GM06990 (cell line): ENCODE results near the gene TP63.
A peak's percentile ranks its signal among the peaks of the same experiment; 100 is the strongest.

ENCODE experiments used
- DNase-seq: peaks from one replicate; pipeline ENCODE4 v3.0.0-alpha.2; 2011; ENCODE audit not compliant: insufficient read length; ENCODE audit errors: extremely low read depth
- H3K27me3 ChIP-seq: replicated peaks from 2 replicates; pipeline ENCODE4 v1.6.0; 2011; ENCODE audit warnings: low read length; ENCODE audit not compliant: control insufficient read depth, insufficient read depth
- H3K36me3 ChIP-seq: 2 replicates; pipeline ENCODE4 v1.5.1; 2011; ENCODE audit warnings: low read length; ENCODE audit not compliant: control insufficient read depth, insufficient read depth
- H3K4me3 ChIP-seq: replicated peaks from 2 replicates; pipeline ENCODE4 v1.5.1; 2011; ENCODE audit warnings: low read depth, mild to moderate bottlenecking, control low read depth, low read length
- TF ChIP-seq, protein P1 (sequence below): IDR thresholded peaks from 2 replicates; pipeline ENCODE4 v1.5.1; 2011; ENCODE audit warnings: low read length, control low read depth, mild to moderate bottlenecking, inconsistent platforms; ENCODE audit not compliant: insufficient read depth, poor library complexity, severe bottlenecking

Gene TP63

DNA sequence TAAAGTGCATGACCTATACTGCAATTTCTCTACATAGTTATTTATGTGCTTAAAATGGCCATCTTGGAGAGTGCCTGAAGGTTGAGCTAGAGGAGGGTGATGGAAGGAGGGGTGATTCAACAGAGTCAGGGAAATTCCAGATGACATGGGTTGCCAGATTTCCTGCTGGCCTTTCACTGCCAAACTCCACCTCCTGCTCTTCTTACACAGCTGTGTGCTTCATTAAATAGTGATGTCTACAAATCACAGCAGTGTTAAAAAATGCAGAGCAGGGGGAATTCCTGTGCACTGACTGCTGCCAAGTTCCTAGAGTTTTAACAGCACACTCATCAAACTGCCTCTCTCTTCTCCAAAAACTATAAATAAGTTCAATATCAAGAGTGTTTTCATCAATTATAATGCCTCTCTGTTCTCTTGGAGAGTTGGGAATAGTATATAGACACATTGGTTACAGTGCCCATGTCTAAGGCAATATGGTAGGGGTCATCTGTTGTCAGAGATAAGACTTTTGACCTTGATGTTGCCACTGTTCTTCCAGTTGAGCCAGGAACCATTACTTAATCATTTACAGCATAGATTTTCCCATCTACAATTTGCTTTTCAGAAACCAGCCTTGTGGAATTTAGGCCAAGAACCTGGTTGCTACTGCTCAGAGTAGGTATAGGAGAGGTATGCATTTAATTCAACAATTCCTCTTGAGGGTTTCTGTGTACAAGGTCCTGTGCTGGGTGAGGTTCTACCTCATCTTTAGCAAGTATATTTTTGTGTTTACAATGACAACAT lies 79.6 kb downstream of the TP63 start:
- Histone ChIP-seq H3K4me3 (no peak overlapping the region), H3K36me3 (no peaks in the 10 kb centered on the region), H3K27me3 (no peaks in the 10 kb centered on the region)
- TF ChIP-seq, protein P1, sequence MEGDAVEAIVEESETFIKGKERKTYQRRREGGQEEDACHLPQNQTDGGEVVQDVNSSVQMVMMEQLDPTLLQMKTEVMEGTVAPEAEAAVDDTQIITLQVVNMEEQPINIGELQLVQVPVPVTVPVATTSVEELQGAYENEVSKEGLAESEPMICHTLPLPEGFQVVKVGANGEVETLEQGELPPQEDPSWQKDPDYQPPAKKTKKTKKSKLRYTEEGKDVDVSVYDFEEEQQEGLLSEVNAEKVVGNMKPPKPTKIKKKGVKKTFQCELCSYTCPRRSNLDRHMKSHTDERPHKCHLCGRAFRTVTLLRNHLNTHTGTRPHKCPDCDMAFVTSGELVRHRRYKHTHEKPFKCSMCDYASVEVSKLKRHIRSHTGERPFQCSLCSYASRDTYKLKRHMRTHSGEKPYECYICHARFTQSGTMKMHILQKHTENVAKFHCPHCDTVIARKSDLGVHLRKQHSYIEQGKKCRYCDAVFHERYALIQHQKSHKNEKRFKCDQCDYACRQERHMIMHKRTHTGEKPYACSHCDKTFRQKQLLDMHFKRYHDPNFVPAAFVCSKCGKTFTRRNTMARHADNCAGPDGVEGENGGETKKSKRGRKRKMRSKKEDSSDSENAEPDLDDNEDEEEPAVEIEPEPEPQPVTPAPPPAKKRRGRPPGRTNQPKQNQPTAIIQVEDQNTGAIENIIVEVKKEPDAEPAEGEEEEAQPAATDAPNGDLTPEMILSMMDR, result no peak
- DNase-seq, result peak; percentile 57

DNA sequence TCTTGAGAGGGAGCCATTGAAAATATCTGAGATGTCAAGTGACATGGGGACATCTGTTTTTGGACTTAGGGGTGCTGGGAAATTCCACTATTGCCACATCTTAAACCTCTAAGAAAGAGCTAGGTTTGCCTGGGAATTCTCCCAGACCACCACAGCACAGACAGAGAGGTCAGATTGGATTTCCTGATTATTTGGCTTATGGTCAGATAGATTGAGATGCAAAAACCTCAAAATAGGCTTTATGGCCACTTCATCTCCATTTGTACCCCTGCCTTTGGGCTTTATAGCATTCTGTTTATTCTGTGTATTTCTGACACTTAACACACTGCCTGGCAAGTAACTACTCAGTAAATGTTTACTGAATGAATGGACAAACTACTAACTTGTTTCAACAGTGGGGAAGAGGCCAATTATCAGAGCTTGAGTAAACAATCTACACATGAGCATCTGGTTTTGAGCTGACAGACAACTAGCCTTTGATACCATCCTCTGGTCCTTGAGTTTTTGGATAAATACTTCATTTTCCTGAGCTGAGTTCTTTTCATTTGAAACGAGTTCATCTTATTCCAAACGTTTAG lies 81.8 kb downstream of the TP63 start:
- DNase-seq, result no peak
- no peak overlapping the region for H3K4me3 ChIP-seq
- TF ChIP-seq, protein P1, result no peak

DNA sequence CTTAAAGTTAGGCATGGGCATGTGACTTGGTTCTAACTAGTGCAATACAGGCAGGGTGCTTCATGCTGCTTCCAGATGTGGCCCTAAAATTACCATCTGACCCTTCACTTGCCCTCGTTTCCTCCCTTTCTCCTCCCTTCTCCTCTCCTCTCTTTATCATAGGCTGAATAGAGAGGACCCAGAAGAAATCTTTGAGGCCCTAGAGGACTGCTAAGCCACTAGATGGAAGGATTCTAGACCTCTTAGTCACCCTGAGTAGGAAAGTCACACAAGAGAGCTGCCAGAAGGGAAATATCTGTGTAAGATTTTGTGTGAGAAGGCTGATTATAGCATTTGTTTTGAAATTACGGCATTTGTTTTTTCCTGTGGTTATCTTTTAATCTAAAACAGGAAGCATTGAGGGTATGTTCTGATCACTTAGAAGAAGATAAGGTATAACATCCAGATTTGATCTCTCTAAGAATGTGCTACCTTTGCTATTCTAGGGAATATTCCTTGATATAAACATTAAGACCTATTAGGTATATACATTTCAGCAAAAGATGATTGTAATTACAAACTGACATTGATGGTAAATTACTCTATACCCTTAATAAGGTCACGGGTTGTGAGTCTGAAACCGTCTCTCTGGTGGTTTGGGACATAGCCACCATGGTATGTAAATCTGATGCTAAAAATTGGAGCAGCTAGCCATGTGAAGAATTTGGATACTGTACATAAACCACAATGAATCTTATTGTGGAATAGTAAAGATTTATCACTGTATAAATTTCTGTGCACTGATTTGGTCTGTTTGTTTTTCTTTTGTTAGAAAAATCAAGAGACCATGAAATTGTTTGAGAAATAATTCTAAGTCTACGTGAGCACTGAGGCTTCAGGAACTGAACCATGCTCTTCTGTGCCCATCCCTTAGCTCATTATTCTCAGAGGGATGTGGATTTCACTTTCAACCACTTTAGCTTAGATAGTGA lies 84.1 kb downstream of the TP63 start:
- TF ChIP-seq, protein P1, result no peak
- peak; percentile 34 for DNase-seq
- Histone ChIP-seq H3K36me3 (no peaks in the 10 kb centered on the region), H3K4me3 (no peak overlapping the region), H3K27me3 (no peaks in the 10 kb centered on the region)

More for the DNA sequence above, 81.8 kb downstream of the TP63 start:
- H3K36me3 ChIP-seq, result no peaks in the 10 kb centered on the region
- H3K27me3 ChIP-seq, result no peaks in the 10 kb centered on the region

DNA sequence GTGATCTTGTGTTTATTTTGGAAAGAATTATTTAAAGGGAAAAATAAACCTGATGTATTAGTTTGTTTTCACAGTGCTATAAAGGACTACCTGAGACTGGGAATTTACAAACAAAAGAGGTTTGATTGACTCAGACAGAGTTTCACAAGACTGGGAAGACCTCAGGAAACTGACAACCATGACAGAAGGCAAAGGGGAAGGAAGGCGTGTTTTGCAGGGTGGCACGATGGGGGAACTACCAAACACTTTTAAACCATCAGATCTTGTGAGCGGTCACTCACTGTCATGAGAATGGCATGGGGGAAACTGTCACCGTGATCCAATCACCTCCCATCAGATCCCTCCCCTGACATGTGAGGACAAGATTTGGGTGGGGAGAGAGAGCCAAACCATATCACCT lies 87.0 kb downstream of the TP63 start:
- Histone ChIP-seq H3K36me3 (no peaks in the 10 kb centered on the region; the same call in 1 of the 2 replicates), H3K27me3 (no peaks in the 10 kb centered on the region), H3K4me3 (no peak overlapping the region)
- no peak for DNase-seq
- TF ChIP-seq, protein P1, result no peak

DNA sequence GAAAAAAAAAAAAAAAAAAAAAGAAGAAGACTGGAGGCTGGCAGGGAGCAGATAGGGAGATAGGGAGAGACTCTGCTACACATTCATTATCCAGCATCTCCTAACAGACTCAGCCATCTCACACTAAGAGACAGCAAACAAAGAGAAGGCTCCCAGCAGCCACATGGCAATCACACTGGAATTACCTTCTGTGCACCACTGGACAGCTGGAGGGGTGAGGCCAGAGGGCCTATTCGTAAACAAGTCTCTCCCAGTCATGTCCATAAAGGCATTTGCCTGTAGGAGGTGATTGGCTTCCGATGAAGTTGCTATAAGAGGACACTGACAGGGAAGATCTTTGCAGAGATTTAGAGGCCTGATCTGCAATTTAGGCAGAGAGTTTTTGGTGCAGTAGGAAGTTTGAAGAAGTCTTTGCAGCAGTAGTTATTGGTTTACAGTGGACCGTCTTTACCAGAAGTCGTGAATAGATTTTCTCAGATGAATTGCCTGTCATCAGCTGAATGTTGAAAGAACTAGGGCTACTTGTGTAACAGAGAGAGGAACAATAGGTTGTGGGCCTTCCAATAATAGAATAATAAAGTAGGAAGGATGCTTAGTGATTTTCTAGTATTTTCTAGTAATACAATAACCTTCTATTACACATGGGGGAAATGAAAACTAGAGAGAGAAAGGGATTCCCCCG lies 89.7 kb downstream of the TP63 start:
- H3K36me3 ChIP-seq, result no peaks in the 10 kb centered on the region; the same call in 1 of the 2 replicates
- H3K4me3 ChIP-seq, result no peak overlapping the region
- TF ChIP-seq, protein P1, result no peak
- no peaks in the 10 kb centered on the region for H3K27me3 ChIP-seq
- DNase-seq, result no peak
